GM12892 (cell line): ENCODE measurements around the gene MBD1.
"Not testable (repeated sequence)": the region's sequence is repeated elsewhere in the genome, so short reads cannot be mapped to it uniquely, and the experiment has no call there.

Experiments used
- POLR2A ChIP-seq: IDR thresholded peaks from 2 replicates; pipeline ENCODE4 v1.6.1; 2011; ENCODE audit warnings: low read depth, low read length, control low read depth
- POLR2AphosphoS5 ChIP-seq: IDR thresholded peaks from 2 replicates; pipeline ENCODE4 v1.6.1; 2011; ENCODE audit warnings: low read depth, low read length, control low read depth

- not testable (repeated sequence) for TF ChIP-seq POLR2AphosphoS5, POLR2A
These were observed 27.5 kb upstream of the MBD1 start for GRCh38 chr18:50308851-50309250.
